ENCODE results near the gene FMNL2.

The FMNL2 gene

GRCh38 chr2:152400607-152401214, 65.7 kb downstream of the FMNL2 start:
- no peak for TF ChIP-seq CSDC2 (CRISPR knock-in tag; IDR thresholded peaks at IDR 0.05)
- ATAC-seq: no peak

- ATAC-seq: no peak
- TF ChIP-seq ZC3H10 (CRISPR knock-in tag; IDR thresholded peaks at IDR 0.05): no peak
- no peak for TF ChIP-seq ZNF70 (CRISPR knock-in tag; IDR thresholded peaks at IDR 0.05)
- TF ChIP-seq TOX (CRISPR knock-in tag; IDR thresholded peaks at IDR 0.05; ENCODE audit: borderline replicate concordance): no peak
- no peak for TF ChIP-seq PPARA (CRISPR knock-in tag; IDR thresholded peaks at IDR 0.05; ENCODE audit: borderline replicate concordance)
Observed at GRCh38 chr2:152402780-152403759, 68.1 kb downstream of the FMNL2 start.

- no peak; the same call in 2 of the 3 replicates for ATAC-seq
Observed at GRCh38 chr2:152405206-152406118, 70.5 kb downstream of the FMNL2 start.

More at GRCh38 chr2:152405206-152406118, 70.5 kb downstream of the FMNL2 start:
- no peak for TF ChIP-seq ZNF8 (CRISPR knock-in tag; IDR thresholded peaks at IDR 0.05)
- no peak for TF ChIP-seq ZNF70 (CRISPR knock-in tag; IDR thresholded peaks at IDR 0.05)
- TF ChIP-seq CSDC2 (CRISPR knock-in tag; IDR thresholded peaks at IDR 0.05): no peak
- TF ChIP-seq OSR1 (CRISPR knock-in tag; IDR thresholded peaks at IDR 0.05): no peak
- TF ChIP-seq TCF4 (CRISPR knock-in tag; IDR thresholded peaks at IDR 0.05; ENCODE audit: borderline replicate concordance): no peak
- no peak for TF ChIP-seq TSHZ2 (CRISPR knock-in tag; IDR thresholded peaks at IDR 0.05)
- TF ChIP-seq ESRRG (CRISPR knock-in tag; IDR thresholded peaks at IDR 0.05): no peak
- no peak for TF ChIP-seq RARB (CRISPR knock-in tag; IDR thresholded peaks at IDR 0.05)
- TF ChIP-seq PPARA (CRISPR knock-in tag; IDR thresholded peaks at IDR 0.05; ENCODE audit: borderline replicate concordance): no peak
- TF ChIP-seq ISL1 (CRISPR knock-in tag; IDR thresholded peaks at IDR 0.05): no peak
- no peak for TF ChIP-seq BACH2 (CRISPR knock-in tag; IDR thresholded peaks at IDR 0.05; ENCODE audit: borderline replicate concordance)
- TF ChIP-seq ZFP3 (CRISPR knock-in tag; IDR thresholded peaks at IDR 0.05): no peak
- no peak for TF ChIP-seq CREB5 (CRISPR knock-in tag; IDR thresholded peaks at IDR 0.05; ENCODE audit: low read depth)
- no peak for TF ChIP-seq SNAI2 (CRISPR knock-in tag; IDR thresholded peaks at IDR 0.05)
- no peak for TF ChIP-seq ZFP30 (CRISPR knock-in tag; IDR thresholded peaks at IDR 0.05)
- TF ChIP-seq CSRNP3 (CRISPR knock-in tag; IDR thresholded peaks at IDR 0.05): no peak
- no peak for TF ChIP-seq ZNF565 (CRISPR knock-in tag; conservative IDR thresholded peaks at IDR 0.05; ENCODE audit: low read depth)
- TF ChIP-seq POU6F1 (CRISPR knock-in tag; IDR thresholded peaks at IDR 0.05; ENCODE audit: borderline replicate concordance, low read depth): no peak
- no peak for TF ChIP-seq ZC3H10 (CRISPR knock-in tag; IDR thresholded peaks at IDR 0.05)
